Measurements from ENCODE around the gene DTD1. TPM values are rescaled to one million over a fixed set of nuclear protein-coding genes. Genes with fewer than 3 reads are reported as not detected.
A peak's percentile ranks its signal among the peaks of the same experiment; 100 is the strongest.

DTD1 gene
- total RNA-seq, 1 experiment from 2014 or later, result 16.6 TPM

DNA sequence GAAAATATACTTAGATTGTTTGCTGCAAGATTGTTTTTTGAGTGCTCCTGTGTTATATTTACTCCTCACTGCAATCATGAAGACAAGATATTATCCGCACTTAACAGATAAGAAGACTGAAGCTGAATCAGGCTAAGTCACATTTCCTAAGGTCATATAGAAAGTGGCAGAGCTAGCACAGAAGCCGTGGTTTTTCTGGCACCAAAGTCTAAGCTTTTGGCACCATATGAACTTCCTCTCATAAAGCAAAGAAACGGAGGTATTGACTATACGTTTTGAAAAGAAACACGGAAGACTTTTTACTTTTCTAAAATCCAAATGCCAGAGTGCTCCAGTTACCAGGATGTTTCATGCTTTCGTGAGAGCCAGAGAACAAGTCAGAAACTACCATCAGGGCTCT lies 9.3 kb upstream of the DTD1 start:
- no peaks in the 10 kb centered on the region for H3K9me3 ChIP-seq (ENCODE audit: low read depth, low read length, poor library complexity, severe bottlenecking)
- CTCF ChIA-PET, result no interaction called here
- DNase-seq (ENCODE audit: low spot score), result no peak
- TF ChIP-seq EZH2 (IDR thresholded peaks at IDR 0.05; ENCODE audit: borderline replicate concordance, low read depth, low read length, poor library complexity, severe bottlenecking) (no peak), CTCF (conservative IDR thresholded peaks at IDR 0.05; ENCODE audit: low read depth, low read length) (no peak)
- H3K4me1 ChIP-seq (ENCODE audit: insufficient read depth, low read length, poor library complexity, severe bottlenecking), result no peaks in the 10 kb centered on the region
- no peaks in the 10 kb centered on the region for H3K27me3 ChIP-seq (replicated peaks; ENCODE audit: insufficient read depth, low read depth, low read length, poor library complexity)
- POLR2A ChIA-PET (ENCODE audit: low non-redundant PET), result no interaction called here
- H3K36me3 ChIP-seq (ENCODE audit: insufficient read depth, low read length, poor library complexity, severe bottlenecking), result no peaks in the 10 kb centered on the region
- BruUV-seq (replicated peaks), result no TSS peak
- H3K27ac ChIP-seq (ENCODE audit: low read depth, low read length, poor library complexity, severe bottlenecking), result no peak overlapping the region
- intact Hi-C loops (cut with micrococcal nuclease; ENCODE audit: unreplicated experiment), result no loop called here
- no peak overlapping the region for H3K4me3 ChIP-seq (ENCODE audit: low read depth, low read length, poor library complexity, severe bottlenecking)

- POLR2A ChIA-PET (ENCODE audit: low non-redundant PET), result no interaction called here
- no peak for TF ChIP-seq CTCF (conservative IDR thresholded peaks at IDR 0.05; ENCODE audit: low read depth, low read length)
- no peak for TF ChIP-seq EZH2 (IDR thresholded peaks at IDR 0.05; ENCODE audit: borderline replicate concordance, low read depth, low read length, poor library complexity, severe bottlenecking)
- no TSS peak for BruUV-seq (replicated peaks)
- intact Hi-C loops (cut with micrococcal nuclease; ENCODE audit: unreplicated experiment), result no loop called here
- Histone ChIP-seq H3K27ac (ENCODE audit: low read depth, low read length, poor library complexity, severe bottlenecking) (no peak overlapping the region), H3K4me3 (ENCODE audit: low read depth, low read length, poor library complexity, severe bottlenecking) (no peak overlapping the region), H3K9me3 (ENCODE audit: low read depth, low read length, poor library complexity, severe bottlenecking) (no peaks in the 10 kb centered on the region), H3K4me1 (ENCODE audit: insufficient read depth, low read length, poor library complexity, severe bottlenecking) (no peaks in the 10 kb centered on the region), H3K27me3 (replicated peaks; ENCODE audit: insufficient read depth, low read depth, low read length, poor library complexity) (no peaks in the 10 kb centered on the region), H3K36me3 (ENCODE audit: insufficient read depth, low read length, poor library complexity, severe bottlenecking) (no peaks in the 10 kb centered on the region)
- no peak for DNase-seq (ENCODE audit: low spot score)
- CTCF ChIA-PET, result no interaction called here
These were observed 7.8 kb upstream of the DTD1 start for GRCh38 chr20:18580012-18580411.

GRCh38 chr20:18585134-18585533 lies 2.7 kb upstream of the DTD1 start:
- TF ChIP-seq CTCF (conservative IDR thresholded peaks at IDR 0.05; ENCODE audit: low read depth, low read length), result no peak
- no peak for TF ChIP-seq EZH2 (IDR thresholded peaks at IDR 0.05; ENCODE audit: borderline replicate concordance, low read depth, low read length, poor library complexity, severe bottlenecking)
- POLR2A ChIA-PET (ENCODE audit: low non-redundant PET), result no interaction called here
- H3K27ac ChIP-seq (ENCODE audit: low read depth, low read length, poor library complexity, severe bottlenecking), result no peak overlapping the region

More at GRCh38 chr20:18585134-18585533, 2.7 kb upstream of the DTD1 start:
- peak; percentile 7 for DNase-seq (ENCODE audit: low spot score)
- no peaks in the 10 kb centered on the region for H3K4me1 ChIP-seq (ENCODE audit: insufficient read depth, low read length, poor library complexity, severe bottlenecking)
- H3K27me3 ChIP-seq (replicated peaks; ENCODE audit: insufficient read depth, low read depth, low read length, poor library complexity), result no peaks in the 10 kb centered on the region
- intact Hi-C loops (cut with micrococcal nuclease; ENCODE audit: unreplicated experiment), result no loop called here
- BruUV-seq (replicated peaks), result no TSS peak
- H3K36me3 ChIP-seq (ENCODE audit: insufficient read depth, low read length, poor library complexity, severe bottlenecking), result no peaks in the 10 kb centered on the region
- CTCF ChIA-PET, result interaction anchor here (0.6 kb wide), 1 partner anchor 62 kb away, joined by 4 read pairs; no protein-coding TSS in a partner anchor
- H3K9me3 ChIP-seq (ENCODE audit: low read depth, low read length, poor library complexity, severe bottlenecking), result peaks cover 5% of the 10 kb centered on the region
- no peak overlapping the region for H3K4me3 ChIP-seq (ENCODE audit: low read depth, low read length, poor library complexity, severe bottlenecking)

Measured in A673 (cell line).